Measurements from ENCODE around the gene UBE3B. TPM values are rescaled to one million over a fixed set of nuclear protein-coding genes. Genes with fewer than 3 reads are reported as not detected.

UBE3B gene
- polyA plus RNA-seq, 3 donors, result 14.4 to 25.9 (median 18.2) TPM

- Mint-ChIP-seq H3K9me3 (peaks cover 0 to 3% (median 0%) of the 10 kb centered on the region in 7 donors), H3K27me3 (ENCODE audit: low read depth in 3 of 3) (no peaks in the 10 kb centered on the region), H3K4me3 (no peak overlapping the region), H3K36me3 (peaks cover 22 to 36% of the 10 kb centered on the region in 2 donors), H3K4me1 (peaks cover 5% of the 10 kb centered on the region), H3K27ac (peak overlapping the region in 1 of 7 donors; percentile 57)
- H3K79me2 ChIP-seq (ENCODE audit: insufficient read depth, low read length), result no peaks in the 10 kb centered on the region
- no peak overlapping the region for H3K4me2 ChIP-seq (replicated peaks; ENCODE audit: extremely low read depth, low read length, poor library complexity, severe bottlenecking)
- WGBS (ENCODE audit: insufficient coverage), result 100% methylated on average over 3 of the region's 3 CpGs
- H3K4me3 ChIP-seq (replicated peaks in 1 of 3; ENCODE audit: low read depth in 2 of 3, low read length in 3 of 3), result no peak overlapping the region
- TF ChIP-seq CTCF (IDR thresholded peaks at IDR 0.05), result no peak
- no peaks in the 10 kb centered on the region for H3K27me3 ChIP-seq (ENCODE audit: control insufficient read depth in 2 of 2, insufficient read depth in 2 of 2, low read length in 2 of 2)
- H4K20me1 ChIP-seq (ENCODE audit: insufficient read depth, low read length), result no peaks in the 10 kb centered on the region
- H3K27ac ChIP-seq (ENCODE audit: low read depth in 1 of 2, low read length in 2 of 2), result no peak overlapping the region
- peaks cover 5 to 6% of the 10 kb centered on the region in 2 donors for H3K4me1 ChIP-seq (ENCODE audit: control insufficient read depth in 1 of 2, insufficient read depth in 2 of 2, low read length in 2 of 2)
- no peak for DNase-seq
- H2AFZ ChIP-seq (ENCODE audit: insufficient read depth, low read depth, low read length, poor library complexity, severe bottlenecking), result no peak overlapping the region
- H3K9ac ChIP-seq (ENCODE audit: insufficient read depth, low read length, poor library complexity, severe bottlenecking), result no peak overlapping the region
- H3K36me3 ChIP-seq (replicated peaks in 1 of 2; ENCODE audit: control insufficient read depth in 1 of 2, insufficient read depth in 2 of 2, low read length in 2 of 2), result peaks cover 9 to 21% of the 10 kb centered on the region in 2 donors
- H3K9me3 ChIP-seq (replicated peaks in 1 of 2; ENCODE audit: control insufficient read depth in 1 of 2, insufficient read depth in 1 of 2, low read length in 2 of 2), result peaks cover 0 to under 1% of the 10 kb centered on the region in 2 donors
- intact Hi-C loops (cut with micrococcal nuclease), result no loop called here
These were observed 90.5 kb downstream of the UBE3B start for GRCh38 chr12:109567967-109568366.

DNA sequence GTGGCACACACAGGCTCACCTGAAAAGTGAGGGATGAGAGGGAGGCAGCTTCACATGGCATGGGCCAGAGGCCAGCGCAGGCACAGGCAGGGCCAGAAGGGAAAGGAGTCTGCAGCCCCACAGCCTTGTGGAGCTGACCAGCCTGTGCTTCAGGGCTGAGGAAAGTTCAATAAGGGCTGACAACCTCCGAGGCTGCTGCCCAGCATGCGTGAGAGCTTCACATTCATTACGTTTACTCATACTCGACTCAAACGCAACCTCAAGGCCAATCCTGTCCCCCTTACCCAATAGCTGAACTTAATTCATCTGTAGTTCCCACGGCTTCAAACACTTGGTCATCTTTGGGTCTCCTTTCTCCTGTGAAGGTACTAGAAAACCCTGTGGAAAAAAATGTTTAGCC lies 91.1 kb downstream of the UBE3B start:
- peaks cover 22 to 36% of the 10 kb centered on the region in 2 donors for H3K36me3 Mint-ChIP-seq
- no peak for TF ChIP-seq CTCF (IDR thresholded peaks at IDR 0.05)
- H3K4me3 ChIP-seq (replicated peaks in 1 of 3; ENCODE audit: low read depth in 2 of 3, low read length in 3 of 3), result no peak overlapping the region
- H3K27ac ChIP-seq (ENCODE audit: low read depth in 1 of 2, low read length in 2 of 2), result no peak overlapping the region
- H3K4me1 Mint-ChIP-seq, result peaks cover 6% of the 10 kb centered on the region
- H4K20me1 ChIP-seq (ENCODE audit: insufficient read depth, low read length), result no peaks in the 10 kb centered on the region
- no peaks in the 10 kb centered on the region for H3K27me3 Mint-ChIP-seq (ENCODE audit: low read depth in 3 of 3)
- no peak for DNase-seq
- 97% methylated on average over 5 of the region's 7 CpGs for whole genome bisulfite sequencing (ENCODE audit: insufficient coverage)
- no peaks in the 10 kb centered on the region for H3K9me3 Mint-ChIP-seq
- intact Hi-C loops (cut with micrococcal nuclease), result no loop called here
- H3K4me1 ChIP-seq (ENCODE audit: control insufficient read depth in 1 of 2, insufficient read depth in 2 of 2, low read length in 2 of 2), result peaks cover 5 to 9% of the 10 kb centered on the region in 2 donors
- no peak overlapping the region for H3K9ac ChIP-seq (ENCODE audit: insufficient read depth, low read length, poor library complexity, severe bottlenecking)
- H3K36me3 ChIP-seq (replicated peaks in 1 of 2; ENCODE audit: control insufficient read depth in 1 of 2, insufficient read depth in 2 of 2, low read length in 2 of 2), result peaks cover 9 to 16% of the 10 kb centered on the region in 2 donors
- no peaks in the 10 kb centered on the region for H3K9me3 ChIP-seq (replicated peaks in 1 of 2; ENCODE audit: control insufficient read depth in 1 of 2, insufficient read depth in 1 of 2, low read length in 2 of 2)
- no peak overlapping the region for H3K4me3 Mint-ChIP-seq
- H3K4me2 ChIP-seq (replicated peaks; ENCODE audit: extremely low read depth, low read length, poor library complexity, severe bottlenecking), result no peak overlapping the region
- no peaks in the 10 kb centered on the region for H3K27me3 ChIP-seq (ENCODE audit: control insufficient read depth in 2 of 2, insufficient read depth in 2 of 2, low read length in 2 of 2)
- no peaks in the 10 kb centered on the region for H3K79me2 ChIP-seq (ENCODE audit: insufficient read depth, low read length)
- no peak overlapping the region for H2AFZ ChIP-seq (ENCODE audit: insufficient read depth, low read depth, low read length, poor library complexity, severe bottlenecking)
- H3K27ac Mint-ChIP-seq, result no peak overlapping the region

Measured in CD14-positive monocyte (primary cell).